K562 (cell line): ENCODE data around the gene AKR1C3. TPM values are rescaled to one million over a fixed set of nuclear protein-coding genes. Genes with fewer than 3 reads are reported as not detected.

ENCODE experiments used
- ATAC-seq: fragments of 200-7000 bp; cut with Tn5 transposase; 3 replicates; pipeline ENCODE4 v1.9.1; 2020; ENCODE audit warnings: moderate library complexity
- BruUV-seq: library from RNA; stranded (reverse); fragments of 400-500 nt; replicated peaks from 2 replicates; lab custom pipeline; 2021; lab: Mats Ljungman, UMichigan
- CTCF ChIA-PET: fragments of 300-600 bp; formaldehyde crosslinking; extraction: SDS; loops from one replicate; lab custom pipeline; 2021; ENCODE audit warnings: low intra/inter-chr PET ratio; lab: Yijun Ruan, JAX
- POLR2A ChIA-PET: fragments of 300-600, 350-650 bp; sonication (Branson Sonifier 250); formaldehyde crosslinking; extraction: SDS; loops from one replicate; lab custom pipeline; 2021; ENCODE audit warnings: antibody characterized with exemption, inconsistent platforms; lab: Yijun Ruan, JAX
- DNase-seq, 4 experiments: peaks; one replicate each; pipeline versions ENCODE4 v3.0.0 to v3.0.0-alpha.2; 2011 to 2018; ENCODE audit warnings: low spot score in 3 of 4, mixed read lengths in 3 of 4; ENCODE audit errors: extremely low read depth in 1 of 4
- FAIRE-seq: peaks from 2 replicates; lab custom pipeline; 2011; peaks lifted over from hg19 to GRCh38; lab: Jason Lieb, UNC
- H2AFZ ChIP-seq: 2 replicates; pipeline ENCODE4 v1.6.0; 2011; ENCODE audit warnings: low read depth, low read length, control low read depth, inconsistent platforms
- H3K27ac ChIP-seq: fragments of 200-600 bp; 3 replicates; pipeline ENCODE4 v1.8.0; 2011; ENCODE audit warnings: low read depth, mild to moderate bottlenecking, control low read depth, inconsistent platforms, low read length, moderate library complexity, mixed read lengths; ENCODE audit errors: extremely low read depth
- H3K27me3 ChIP-seq, 2 experiments: fragments of 300-600 bp in 1 of 2; 2 replicates in 1 of 2; 3 replicates in 1 of 2; pipeline versions ENCODE4 v1.6.0 to v1.8.0; 2011; ENCODE audit warnings: inconsistent platforms in 2 of 2, low read length in 2 of 2, mild to moderate bottlenecking in 1 of 2, mixed read lengths in 1 of 2, moderate library complexity in 1 of 2; ENCODE audit not compliant: control insufficient read depth in 2 of 2, insufficient read depth in 2 of 2
- H3K36me3 ChIP-seq: fragments of 300-600 bp; 3 replicates; pipeline ENCODE4 v1.8.0; 2011; ENCODE audit warnings: mild to moderate bottlenecking, low read length, inconsistent platforms; ENCODE audit not compliant: control insufficient read depth, insufficient read depth
- H3K4me1 ChIP-seq, 2 experiments: fragments of 200-600 bp in 1 of 2; replicated peaks in 1 of 2; 2 replicates in 1 of 2; 3 replicates in 1 of 2; pipeline versions ENCODE4 v1.5.1 to v1.8.0; 2011; ENCODE audit warnings: inconsistent platforms in 2 of 2, low read length in 2 of 2, mild to moderate bottlenecking in 1 of 2, mixed read lengths in 1 of 2, moderate library complexity in 1 of 2; ENCODE audit not compliant: control insufficient read depth in 2 of 2, insufficient read depth in 2 of 2
- H3K4me2 ChIP-seq: 2 replicates; pipeline ENCODE4 v1.6.1; 2011; ENCODE audit warnings: low read length, control low read depth, inconsistent platforms, mixed read lengths; ENCODE audit not compliant: insufficient read depth
- H3K4me3 ChIP-seq: fragments of 200-600 bp; sonication (generic), shearing (Covaris generic); 2 replicates; pipeline ENCODE4 v1.5.1; 2016; ENCODE audit warnings: control low read depth, inconsistent platforms
- H3K79me2 ChIP-seq: fragments of 200-600 bp; 3 replicates; pipeline ENCODE4 v1.8.0; 2011; ENCODE audit warnings: low read length, inconsistent platforms; ENCODE audit not compliant: control insufficient read depth, insufficient read depth
- H3K9ac ChIP-seq, 2 experiments: 2 replicates each; pipeline versions ENCODE4 v1.6.0 to v1.6.1; 2011; ENCODE audit warnings: low read depth in 2 of 2, low read length in 2 of 2, control low read depth in 1 of 2, inconsistent platforms in 1 of 2, mild to moderate bottlenecking in 1 of 2, mixed read lengths in 1 of 2; ENCODE audit not compliant: insufficient read depth in 1 of 2
- H3K9me1 ChIP-seq: one replicate; pipeline ENCODE4 v1.6.0; 2011; ENCODE audit warnings: inconsistent platforms, mild to moderate bottlenecking, low read length, moderate library complexity; ENCODE audit not compliant: control insufficient read depth, insufficient read depth
- H3K9me3 ChIP-seq: replicated peaks from 2 replicates; pipeline ENCODE4 v1.5.1; 2011; ENCODE audit warnings: low read depth, low read length, inconsistent platforms; ENCODE audit not compliant: control insufficient read depth, insufficient read depth
- H4K20me1 ChIP-seq: replicated peaks from 2 replicates; pipeline ENCODE4 v1.6.1; 2011; ENCODE audit warnings: low read length, inconsistent platforms, mixed read lengths; ENCODE audit not compliant: control insufficient read depth, insufficient read depth
- ARID2 ChIP-seq: fragments of 450-650 bp; IDR thresholded peaks from 2 replicates; pipeline ENCODE4 v1.6.1; 2017; ENCODE audit warnings: antibody characterized with exemption, mild to moderate bottlenecking
- CEBPB ChIP-seq: fragments of 450-650 bp; IDR thresholded peaks from 2 replicates; pipeline ENCODE4 v1.6.1; 2016; ENCODE audit warnings: missing genetic modification characterization, missing compliant biosample characterization
- COPS2 ChIP-seq: fragments of 450-650 bp; conservative IDR thresholded peaks from 2 replicates; pipeline ENCODE4 v1.6.1; 2016; ENCODE audit warnings: mild to moderate bottlenecking, moderate library complexity
- ELF4 ChIP-seq: fragments of 450-650 bp; formaldehyde crosslinking; IDR thresholded peaks from 2 replicates; pipeline ENCODE4 v1.4.0; 2022; ENCODE audit warnings: missing genetic modification characterization
- ETV1 ChIP-seq: fragments of 450-650 bp; conservative IDR thresholded peaks from 2 replicates; pipeline ENCODE4 v1.6.1; 2016; ENCODE audit warnings: missing genetic modification characterization, control low read depth, low read depth, missing compliant biosample characterization
- HDAC3 ChIP-seq: fragments of 450-650 bp; IDR thresholded peaks from 2 replicates; pipeline ENCODE4 v1.6.1; 2018; ENCODE audit warnings: borderline replicate concordance, mild to moderate bottlenecking, moderate library complexity; ENCODE audit not compliant: partially characterized antibody
- MTA3 ChIP-seq: fragments of 450-650 bp; formaldehyde crosslinking; IDR thresholded peaks from 2 replicates; pipeline ENCODE4 v1.6.1; 2017; ENCODE audit warnings: mild to moderate bottlenecking, borderline replicate concordance
- NCOA1 ChIP-seq: fragments of 450-650 bp; IDR thresholded peaks from 2 replicates; pipeline ENCODE4 v1.6.1; 2016; ENCODE audit warnings: low read depth
- NCOR1 ChIP-seq: fragments of 450-650 bp; IDR thresholded peaks from 2 replicates; pipeline ENCODE4 v1.6.1; 2016; ENCODE audit warnings: mild to moderate bottlenecking, moderate library complexity
- NR2F6 ChIP-seq: fragments of 450-650 bp; formaldehyde crosslinking; IDR thresholded peaks from 2 replicates; pipeline ENCODE4 v1.4.0; 2020; ENCODE audit warnings: mild to moderate bottlenecking
- PREB ChIP-seq: sonication (generic); formaldehyde crosslinking; IDR thresholded peaks from 2 replicates; pipeline ENCODE4 v1.8.1; 2023; ENCODE audit warnings: mild to moderate bottlenecking, missing genetic modification reagents
- PRMT5 ChIP-seq: sonication (generic); formaldehyde crosslinking; IDR thresholded peaks from 2 replicates; pipeline ENCODE4 v1.5.0; 2020; ENCODE audit warnings: missing genetic modification reagents
- RFX7 ChIP-seq: fragments of 250-450 bp; sonication (Bioruptor Pico); IDR thresholded peaks from 2 replicates; pipeline ENCODE4 v1.5.1; 2021; ENCODE audit warnings: mild to moderate bottlenecking
- SMAD3 ChIP-seq: fragments of 450-650 bp; formaldehyde crosslinking; conservative IDR thresholded peaks from 2 replicates; pipeline ENCODE4 v1.4.0; 2020; ENCODE audit warnings: mild to moderate bottlenecking
- SPI1 ChIP-seq: IDR thresholded peaks from 2 replicates; pipeline ENCODE4 v1.6.1; 2011; ENCODE audit warnings: low read depth, low read length, control low read depth, borderline replicate concordance
- STAG1 ChIP-seq: sonication (generic); formaldehyde crosslinking; IDR thresholded peaks from 2 replicates; pipeline ENCODE4 v1.5.0; 2020; ENCODE audit warnings: missing genetic modification reagents, borderline replicate concordance
- TARDBP ChIP-seq: fragments of 450-650 bp; IDR thresholded peaks from 2 replicates; pipeline ENCODE4 v1.6.1; 2016
- TGIF2 ChIP-seq: sonication (generic); formaldehyde crosslinking; IDR thresholded peaks from 2 replicates; pipeline ENCODE4 v1.8.1; 2022; ENCODE audit warnings: mild to moderate bottlenecking, missing genetic modification reagents, moderate library complexity
- ZNF212 ChIP-seq: fragments of 450-650 bp; formaldehyde crosslinking; IDR thresholded peaks from 2 replicates; pipeline ENCODE4 v1.4.0; 2020; ENCODE audit warnings: mild to moderate bottlenecking
- ZNF224 ChIP-seq: sonication (generic); formaldehyde crosslinking; IDR thresholded peaks from 2 replicates; pipeline ENCODE4 v1.8.0; 2022; ENCODE audit warnings: mild to moderate bottlenecking, missing genetic modification reagents
- ZNF766 ChIP-seq: fragments of 200-800 bp; sonication (Bioruptor generic); conservative IDR thresholded peaks from 2 replicates; pipeline ENCODE4 v1.6.1; 2016; ENCODE audit warnings: missing genetic modification characterization, missing compliant biosample characterization
- WGBS: fragments of 100-300 bp; shearing (Covaris generic); methylation state at CpG from one replicate; pipeline ENCODE4 v1.1.6; 2016; ENCODE audit warnings: low coverage, mixed read lengths; ENCODE audit not compliant: insufficient coverage; ENCODE audit errors: missing lambda C conversion rate; 5-methylcytosine and 5-hydroxymethylcytosine counted together
- in situ Hi-C: fragments of 300-500 bp; cut with MboI; formaldehyde crosslinking; loops from 4 replicates; pipeline ENCODE4 v1.15.0; 2018; ENCODE audit warnings: inconsistent platforms, mixed read lengths
- intact Hi-C: fragments of 100-400 bp; cut with micrococcal nuclease; formaldehyde crosslinking; loops from 2 replicates; pipeline ENCODE4 v1.14.2; 2022
- polyA plus RNA-seq, 8 experiments: library from polyadenylated mRNA; depleted of rRNA in 4 of 8; stranded (reverse) in 5 of 8; unstranded in 3 of 8; fragments of >200 nt; fragmentation: Nextera tagmentation in 2 of 8; fragmentation: Illumina TruSeq in 1 of 8; extraction: Ambion mirVana in 2 of 8; extraction: Trizol in 1 of 8; gene quantifications; 2 replicates each; pipeline versions ENCODE4 v1.2.1 to v1.2.3, GENCODE V29; 2011 to 2014; ENCODE audit warnings: inconsistent platforms in 1 of 8, missing spikeins in 1 of 8
- total RNA-seq, 7 experiments: library from RNA; depleted of rRNA in 6 of 7; stranded (reverse); fragments of >200 nt in 6 of 7; fragmentation: Illumina TruSeq in 2 of 7; extraction: Trizol in 2 of 7; gene quantifications; 2 replicates each; pipeline versions ENCODE4 v1.2.1 to v1.2.3, GENCODE V29; 2011 to 2021; ENCODE audit warnings: low replicate concordance in 1 of 7
- TF ChIP-seq, protein P1 (sequence below), 3 experiments: fragments of 200-800 bp in 1 of 3; sonication (Bioruptor generic) in 1 of 3; sonication (generic) in 1 of 3; formaldehyde crosslinking in 1 of 3; IDR thresholded peaks; 2 replicates each; pipeline versions ENCODE4 v1.6.1 to v1.8.0; 2016 to 2022; ENCODE audit warnings: mild to moderate bottlenecking in 2 of 3, missing compliant biosample characterization in 2 of 3, missing genetic modification characterization in 2 of 3, missing genetic modification reagents in 1 of 3

The AKR1C3 gene
- total and polyA plus RNA-seq, 9 of the 15 experiments (the other 6 are each of a cell fraction or from before 2014, with no cell fraction given): 4.6 to 20.4 (median 10.1) TPM

DNA sequence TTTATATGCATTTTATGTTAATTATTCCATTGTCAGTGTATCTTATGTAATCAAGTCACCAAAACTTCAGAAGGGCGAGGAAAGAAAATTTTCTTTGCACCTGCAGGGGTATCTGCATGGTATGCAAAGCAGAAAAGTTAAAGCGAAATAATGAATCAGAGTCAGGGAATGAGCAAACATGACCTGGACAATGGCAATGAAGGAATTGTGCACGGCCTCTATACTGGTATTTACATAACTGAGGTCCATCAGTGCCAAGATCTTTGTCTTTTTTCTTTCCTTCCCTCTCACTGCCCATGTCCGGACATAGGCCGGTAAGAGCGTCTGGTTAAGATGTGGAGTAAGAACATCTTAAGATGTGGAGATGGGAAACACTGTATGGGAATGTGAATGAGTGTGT is 14.4 kb upstream of the AKR1C3 start (continued):
- TF ChIP-seq NCOR1: no peak
- TF ChIP-seq TGIF2 (CRISPR knock-in tag): no peak
- no peak for TF ChIP-seq HDAC3
- no peak for TF ChIP-seq ARID2
- TF ChIP-seq STAG1 (CRISPR knock-in tag): no peak
- TF ChIP-seq ELF4: no peak
- no peak for TF ChIP-seq SPI1

DNA sequence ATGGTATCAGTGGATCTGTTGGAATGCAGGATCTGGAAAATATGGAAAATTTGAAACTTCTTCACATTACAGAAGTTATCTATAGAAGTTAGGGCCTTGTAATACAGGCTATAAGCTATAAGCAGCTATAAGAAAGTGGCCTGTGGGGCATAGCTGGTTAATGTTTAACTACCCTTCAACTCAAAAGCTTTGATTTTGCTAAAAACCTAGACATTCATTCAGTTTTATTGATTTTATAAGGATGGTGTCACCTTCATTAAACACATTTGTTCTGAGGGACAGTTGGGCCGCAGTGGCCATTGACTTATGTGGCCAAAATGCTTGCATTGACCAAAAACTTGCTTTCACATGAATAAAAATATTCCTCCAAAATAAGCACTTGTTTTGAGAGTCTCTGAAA is 13.1 kb upstream of the AKR1C3 start:
- CTCF ChIA-PET: no interaction called here
- TF ChIP-seq MTA3: no peak
- TF ChIP-seq NR2F6 (CRISPR knock-in tag): no peak
- TF ChIP-seq PRMT5: no peak
- no peak for TF ChIP-seq TARDBP
- TF ChIP-seq COPS2: no peak
- TF ChIP-seq ZNF766 (CRISPR knock-in tag): no peak
- TF ChIP-seq, protein P1, sequence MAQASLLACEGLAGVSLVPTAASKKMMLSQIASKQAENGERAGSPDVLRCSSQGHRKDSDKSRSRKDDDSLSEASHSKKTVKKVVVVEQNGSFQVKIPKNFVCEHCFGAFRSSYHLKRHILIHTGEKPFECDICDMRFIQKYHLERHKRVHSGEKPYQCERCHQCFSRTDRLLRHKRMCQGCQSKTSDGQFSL (CRISPR knock-in tag; IDR thresholded peaks at IDR 0.05): no peak
- TF ChIP-seq, protein P1 (tag; IDR thresholded peaks at IDR 0.05): no peak
- TF ChIP-seq ZNF224: no peak
- TF ChIP-seq ZNF212 (CRISPR knock-in tag): no peak
- no peak for TF ChIP-seq ETV1 (tag)
- TF ChIP-seq PREB (CRISPR knock-in tag): no peak
- no peak for TF ChIP-seq RFX7 (CRISPR knock-in tag)
- TF ChIP-seq NCOA1: no peak
- TF ChIP-seq SMAD3: no peak
- no peak for TF ChIP-seq CEBPB (tag)

More for the DNA sequence above, 13.1 kb upstream of the AKR1C3 start:
- H3K4me1 ChIP-seq: peaks cover 4 to 19% of the 10 kb centered on the region in 2 experiments; a peak in 4 of 5 replicates
- H3K27ac ChIP-seq: no peak overlapping the region
- no peak overlapping the region for H3K4me2 ChIP-seq
- no peaks in the 10 kb centered on the region for H3K36me3 ChIP-seq
- no peak for DNase-seq
- WGBS: 100% methylated on average over 1 of the region's 1 CpG
- H3K9me1 ChIP-seq: no peaks in the 10 kb centered on the region
- in situ Hi-C loops (no loop called here), intact Hi-C loops (no loop called here)
- no TSS peak for BruUV-seq
- H3K9ac ChIP-seq: no peak overlapping the region
- H2AFZ ChIP-seq: no peak overlapping the region
- no peaks in the 10 kb centered on the region for H3K79me2 ChIP-seq
- no peaks in the 10 kb centered on the region for H4K20me1 ChIP-seq
- POLR2A ChIA-PET: interaction anchor here (1.1 kb wide), 1 partner anchor 118 kb away, joined by 3 read pairs; the partner anchor contains the start of gene AKR1C1
- no peak overlapping the region for H3K4me3 ChIP-seq
- FAIRE-seq: no peak
- H3K27me3 ChIP-seq: no peaks in the 10 kb centered on the region
- ATAC-seq: no peak
- peaks cover 3% of the 10 kb centered on the region; the same call in 1 of the 2 replicates for H3K9me3 ChIP-seq
